Nucleus accumbens (tissue), 56 donors: ENCODE measurements around the gene ARHGAP9.
"Not testable (repeated sequence)": the region's sequence is repeated elsewhere in the genome, so short reads cannot be mapped to it uniquely, and the experiment has no call there.

Experiments used
- DNase-seq, 56 donors: peaks; one replicate each; lab custom pipeline; 2025; lab: John Stamatoyannopoulos, UW

Gene ARHGAP9

DNA sequence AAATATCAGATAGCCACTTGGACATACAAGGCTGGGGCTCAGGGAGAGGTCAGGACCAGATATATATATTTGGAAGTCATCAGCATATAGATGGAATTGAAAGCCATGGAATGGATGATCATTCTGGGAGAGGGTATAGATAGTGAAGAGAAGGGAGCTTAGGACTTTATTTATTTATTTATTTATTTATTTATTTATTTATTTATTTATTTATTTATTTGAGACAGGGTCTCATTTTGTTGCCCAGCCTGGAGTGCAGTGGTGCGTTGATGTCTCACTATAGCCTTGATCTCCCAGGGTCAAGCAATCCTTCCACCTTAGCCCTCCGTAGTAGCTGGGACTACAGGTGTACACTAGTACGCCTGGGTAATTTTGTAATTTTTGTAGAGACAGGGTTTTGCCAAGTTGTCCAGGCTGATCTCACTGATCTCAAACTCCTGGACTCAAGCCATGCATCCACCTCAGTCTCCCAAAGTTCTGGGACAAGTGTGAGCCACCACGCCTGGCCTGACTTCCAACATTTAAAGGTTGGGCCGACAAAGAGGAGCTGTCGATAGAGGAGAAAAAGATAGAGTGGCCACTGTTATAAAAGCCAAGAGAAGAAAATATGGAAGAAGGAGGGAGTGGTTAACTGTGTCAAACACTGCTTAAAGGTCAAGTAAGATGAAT is 33.2 kb downstream of the ARHGAP9 start:
- DNase-seq, result no peak

DNA sequence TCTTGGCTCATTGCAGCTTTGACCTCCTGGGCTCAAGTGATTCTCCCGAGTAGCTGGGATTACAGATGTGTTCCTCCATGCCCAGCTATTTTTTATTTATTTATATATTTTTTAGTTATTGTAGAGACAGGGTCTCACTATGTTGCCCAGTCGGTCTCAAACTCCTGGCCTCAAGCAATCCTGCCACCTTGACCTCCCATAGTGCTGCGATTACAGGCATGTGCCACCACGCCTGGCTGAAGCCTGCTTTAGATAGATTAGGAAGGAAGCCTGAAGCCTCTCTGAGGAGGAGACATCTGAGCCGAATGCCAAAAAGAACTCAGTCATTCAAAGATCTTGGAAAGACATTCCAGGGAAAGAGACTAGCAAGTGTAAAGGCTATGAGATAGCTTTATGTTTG is 34.9 kb downstream of the ARHGAP9 start:
- DNase-seq, result no peak

DNA sequence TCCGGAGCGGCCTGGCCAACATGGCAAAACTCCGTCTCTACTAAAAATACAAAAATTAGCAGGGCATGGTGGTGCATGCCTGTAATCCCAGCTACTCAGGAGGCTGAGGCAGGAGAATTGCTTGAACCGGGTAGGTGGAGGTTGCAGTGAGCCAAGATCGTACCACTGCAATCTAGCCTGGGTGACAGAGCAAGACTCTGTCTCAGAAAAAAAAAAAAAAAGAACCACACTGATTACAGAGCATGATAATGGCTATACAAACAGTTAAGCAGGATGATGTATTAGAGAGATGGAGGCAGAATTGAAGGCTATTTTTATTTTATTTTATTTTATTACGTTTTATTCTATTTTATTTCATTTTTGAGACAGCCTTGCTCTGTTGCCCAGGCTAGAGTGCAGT is 35.3 kb downstream of the ARHGAP9 start:
- not testable (repeated sequence) for DNase-seq

DNA sequence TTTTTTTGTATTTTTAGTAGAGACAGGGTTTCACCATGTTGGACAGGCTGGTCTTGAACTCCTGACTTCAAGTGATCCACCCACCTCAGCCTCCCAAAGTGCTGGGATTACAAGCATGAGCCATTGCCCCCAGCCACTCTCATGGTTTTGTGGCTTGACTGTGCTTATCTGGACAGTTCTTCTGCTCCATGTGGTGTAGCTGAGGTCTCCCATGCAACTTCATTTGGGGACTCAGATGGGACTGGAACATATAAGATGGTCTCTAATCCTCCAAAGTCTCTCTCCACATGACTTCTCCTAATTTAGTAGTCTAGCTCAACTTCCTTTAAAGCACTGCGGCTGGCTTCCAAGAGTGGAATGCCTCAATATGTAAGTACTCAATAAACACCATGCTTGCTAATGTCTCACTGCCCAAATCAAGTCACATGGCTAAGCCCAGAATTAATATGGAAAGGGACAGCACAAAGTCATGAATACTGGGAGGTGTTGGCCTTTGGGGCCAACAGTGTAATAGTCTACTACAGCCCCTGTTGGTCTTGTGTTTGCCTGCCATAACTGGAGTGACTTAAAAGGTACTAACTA is 37.7 kb downstream of the ARHGAP9 start:
- DNase-seq, result no peak

DNA sequence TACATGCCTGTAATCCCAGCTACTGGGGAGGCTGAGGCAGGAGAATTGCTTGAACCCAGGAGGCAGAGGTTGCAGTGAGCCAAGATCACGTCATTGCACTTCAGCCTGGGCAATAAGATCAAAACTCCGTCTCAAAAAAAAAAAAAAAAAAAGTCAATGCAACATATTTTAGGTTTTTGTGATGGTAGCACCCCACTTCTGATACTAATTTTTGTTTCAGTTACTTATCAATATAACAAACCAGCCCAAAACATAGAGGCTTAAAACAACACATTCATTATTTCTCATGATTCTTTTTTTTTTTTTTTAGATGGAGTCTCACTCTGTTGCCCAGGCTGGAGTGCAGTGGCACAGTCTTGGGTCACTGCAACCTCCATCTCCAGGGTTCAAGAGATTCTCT is 38.3 kb downstream of the ARHGAP9 start:
- DNase-seq, result not testable (repeated sequence)

DNA sequence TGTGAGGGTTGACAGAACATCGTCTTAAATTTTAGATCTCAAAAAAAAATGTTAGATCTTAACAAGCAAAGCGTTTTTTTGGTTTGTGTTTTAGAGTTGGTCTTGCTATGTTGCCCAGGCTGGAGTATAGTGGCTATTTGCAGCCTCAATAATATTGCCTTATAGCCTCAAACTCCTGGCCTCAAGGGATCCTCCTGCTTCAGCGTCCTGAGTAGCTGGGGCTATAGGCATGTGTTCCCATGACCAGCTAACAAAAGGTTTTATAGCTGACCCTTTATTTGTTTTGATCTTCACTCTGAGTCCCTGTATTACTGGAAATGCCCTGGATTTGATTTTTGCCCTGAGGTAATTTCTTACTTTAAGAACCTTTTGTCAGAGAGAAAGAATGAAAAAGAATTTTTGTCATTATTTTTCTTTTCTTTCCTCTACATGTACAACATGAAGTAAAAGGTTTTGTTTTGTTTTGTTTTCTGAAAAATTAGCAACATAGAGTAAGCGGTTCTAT is 39.9 kb downstream of the ARHGAP9 start:
- no peak for DNase-seq

DNA sequence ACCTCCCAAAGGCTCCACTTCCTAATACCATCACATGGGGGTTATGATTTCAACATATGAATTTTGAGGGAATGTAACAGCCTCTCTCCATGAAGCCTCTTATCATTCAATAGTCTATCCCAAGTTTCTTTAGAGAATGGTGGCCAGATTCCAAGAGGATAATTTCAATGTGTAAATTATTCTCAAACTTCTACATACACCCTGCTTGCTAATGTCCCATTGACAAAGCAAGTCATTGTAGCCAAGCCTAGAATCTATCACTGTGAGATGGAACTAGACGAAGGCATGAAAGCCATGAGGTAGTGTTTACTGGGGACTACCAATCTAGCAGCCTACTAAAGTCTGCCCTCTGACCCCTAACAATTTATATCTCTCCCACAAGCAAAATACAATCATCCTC is 41.3 kb downstream of the ARHGAP9 start:
- DNase-seq, result no peak

DNA sequence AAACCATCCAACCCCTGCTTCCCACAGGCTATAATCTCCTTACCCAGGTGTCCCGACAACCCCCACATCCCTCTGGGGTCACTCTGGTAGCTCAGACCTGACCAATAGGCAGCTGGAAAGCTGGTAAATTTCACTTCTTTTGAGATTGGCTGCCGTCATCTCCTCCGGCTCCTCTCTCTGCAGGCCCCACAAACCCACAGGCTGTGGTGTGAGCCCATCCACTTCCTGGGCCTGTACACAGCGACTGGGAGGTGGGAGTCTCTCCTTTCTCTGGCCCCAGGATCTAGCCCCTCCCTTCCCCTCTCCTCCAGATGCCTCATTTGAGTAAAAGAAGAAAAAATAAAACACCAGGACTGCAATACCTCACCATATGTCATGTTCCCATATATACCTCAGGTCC is 44.4 kb downstream of the ARHGAP9 start:
- no peak for DNase-seq

DNA sequence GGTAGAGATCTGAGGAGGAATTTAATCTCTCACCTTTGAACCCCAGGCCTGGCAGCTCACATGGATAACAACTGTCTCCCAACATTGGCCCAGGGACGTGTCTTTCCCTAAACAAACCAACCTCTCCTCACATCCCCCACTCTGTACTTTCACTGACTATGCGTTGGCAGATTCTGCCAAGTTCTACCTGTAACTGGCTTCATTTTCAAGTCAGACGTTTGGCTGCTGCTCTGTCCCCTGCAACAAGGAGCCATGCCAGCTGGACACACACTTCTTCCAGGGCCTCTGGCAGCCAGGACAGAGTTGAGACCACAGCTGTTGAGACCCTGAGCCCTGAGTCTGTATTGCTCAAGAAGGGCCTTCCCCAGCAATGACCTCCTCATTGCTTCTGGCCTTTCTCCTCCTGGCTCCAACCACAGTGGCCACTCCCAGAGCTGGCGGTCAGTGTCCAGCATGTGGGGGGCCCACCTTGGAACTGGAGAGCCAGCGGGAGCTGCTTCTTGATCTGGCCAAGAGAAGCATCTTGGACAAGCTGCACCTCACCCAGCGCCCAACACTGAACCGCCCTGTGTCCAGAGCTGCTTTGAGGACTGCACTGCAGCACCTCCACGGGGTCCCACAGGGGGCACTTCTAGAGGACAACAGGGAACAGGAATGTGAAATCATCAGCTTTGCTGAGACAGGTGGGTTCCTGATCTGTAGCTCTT is 45.0 kb downstream of the ARHGAP9 start, which contains the start of gene INHBC:
TSS of gene INHBC (plus strand) at position 268 of the 707 bp plus-strand sequence. CDS start at position 371, 103 bp downstream.
- DNase-seq, result no peak

DNA sequence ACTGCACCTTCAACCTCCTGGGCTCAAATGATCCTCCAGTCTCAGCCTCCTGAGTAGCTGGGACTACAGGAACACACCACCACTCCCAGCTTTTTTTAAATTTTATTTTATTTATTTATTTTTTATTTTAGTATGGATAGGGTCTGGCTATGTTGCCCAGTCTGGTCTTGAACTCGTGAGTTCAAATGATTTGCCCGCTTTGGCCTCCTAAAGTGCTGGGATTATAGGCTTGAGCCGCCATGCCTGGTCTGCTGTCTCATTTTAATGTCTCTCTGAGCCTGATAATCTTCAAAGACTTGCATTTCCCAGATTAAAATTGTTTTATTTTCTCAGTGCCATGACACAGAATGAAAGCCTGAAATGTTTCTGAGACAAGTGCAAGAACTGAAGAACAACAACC is 46.3 kb downstream of the ARHGAP9 start:
- DNase-seq, result no peak

DNA sequence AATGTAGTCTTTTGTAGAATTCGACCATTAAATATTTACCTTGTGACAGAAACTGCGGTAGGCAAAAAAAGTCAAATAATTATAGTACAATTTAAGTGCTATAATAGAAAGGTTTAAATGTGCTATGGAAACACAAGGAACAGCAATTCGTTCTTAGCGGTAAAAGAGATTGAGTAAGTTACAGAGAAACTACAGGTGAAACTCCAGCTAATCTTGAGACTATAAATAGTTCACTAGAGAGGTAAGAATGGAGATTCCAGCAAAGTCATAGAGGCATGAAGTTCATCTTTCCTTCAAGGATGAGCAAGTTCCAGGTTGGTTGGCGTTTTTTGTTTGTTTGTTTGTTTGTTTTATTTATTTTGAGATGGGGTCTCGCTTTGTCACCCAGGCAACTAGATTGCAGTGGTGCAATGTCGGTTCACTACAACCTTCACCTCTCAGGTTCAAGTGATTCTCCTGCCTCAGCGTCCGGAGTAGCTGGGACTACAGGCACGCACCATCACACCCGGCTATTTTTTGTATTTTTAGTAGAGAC is 47.9 kb downstream of the ARHGAP9 start:
- no peak for DNase-seq

DNA sequence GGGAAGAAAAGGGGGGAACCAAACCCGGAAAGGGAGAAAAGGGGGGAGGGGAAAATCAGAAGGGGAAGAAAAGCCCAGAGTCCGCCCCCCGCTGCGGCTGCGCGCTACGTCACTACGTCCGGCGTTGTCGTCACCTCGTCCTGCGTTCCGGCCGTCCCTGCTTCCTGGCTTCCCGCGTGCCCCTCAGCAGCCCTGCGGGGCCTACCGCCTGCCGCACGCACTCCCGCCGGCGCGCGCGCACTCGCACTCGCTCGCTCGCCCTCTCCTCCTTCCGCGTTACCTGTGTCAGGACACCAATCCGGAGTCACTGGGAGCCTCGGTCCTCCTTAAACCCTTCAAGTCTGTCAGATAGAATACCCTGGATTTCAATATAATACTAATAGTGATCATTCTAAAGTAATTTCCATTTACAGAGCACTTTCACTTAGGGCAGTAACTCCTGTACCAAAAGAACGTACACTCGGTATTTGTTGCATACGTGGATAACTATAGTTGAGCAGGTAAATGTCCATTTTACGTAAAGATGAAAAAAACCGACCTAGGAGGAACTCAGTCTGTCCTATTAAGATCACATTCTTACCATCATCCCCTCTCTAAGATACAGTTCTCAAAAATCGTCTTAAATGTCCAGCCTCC is 48.6 kb downstream of the ARHGAP9 start, which contains the start of gene R3HDM2:
TSS of gene R3HDM2 (minus strand) at position 113 of the 636 bp plus-strand sequence. CDS start 120,615 bp downstream, outside the sequence.
- peak in 55 of 56 donors; percentile 64 to 97 (median 89) for DNase-seq

DNA sequence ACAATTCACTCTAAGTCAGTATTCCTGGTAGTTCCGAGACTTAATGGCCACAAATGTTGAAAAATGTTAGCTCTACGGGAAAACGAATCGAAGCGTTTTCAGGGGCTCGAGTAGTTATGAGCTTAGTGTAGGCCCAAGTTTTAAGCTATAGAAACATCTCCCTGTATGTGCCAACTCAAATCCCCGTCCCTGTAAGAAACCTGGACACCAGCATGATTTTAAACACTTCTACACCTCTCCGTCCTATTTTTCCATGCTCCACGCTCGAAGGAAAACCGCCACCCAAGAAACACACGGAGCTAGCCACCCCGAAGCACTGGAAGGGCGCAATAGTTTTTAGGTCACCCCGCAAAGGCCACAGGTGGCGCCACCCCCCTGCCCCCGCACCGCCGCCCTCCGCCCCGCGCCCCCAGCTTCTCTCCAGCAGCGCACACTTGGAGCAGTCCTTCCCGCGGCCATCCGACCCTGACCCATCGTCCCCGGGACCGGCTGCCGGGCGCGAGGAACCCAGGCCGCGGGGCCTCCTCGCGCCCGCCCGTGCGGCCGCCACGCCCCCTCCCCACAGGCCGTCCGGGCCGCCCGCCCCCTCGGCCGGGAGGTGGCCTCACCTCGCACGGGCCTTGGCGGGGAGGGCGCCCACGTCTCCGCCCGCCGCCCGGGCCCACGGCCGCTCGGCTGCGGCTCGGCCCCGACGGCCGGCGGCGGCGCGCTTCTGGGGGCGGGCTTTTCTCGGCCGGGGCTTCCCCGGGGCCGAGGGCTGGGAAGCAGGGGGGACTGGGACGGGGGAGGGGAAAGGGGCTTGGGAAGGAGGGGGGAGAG is 49.3 kb downstream of the ARHGAP9 start:
- peak in 36 of 56 donors; percentile 11 to 77 (median 36) for DNase-seq

DNA sequence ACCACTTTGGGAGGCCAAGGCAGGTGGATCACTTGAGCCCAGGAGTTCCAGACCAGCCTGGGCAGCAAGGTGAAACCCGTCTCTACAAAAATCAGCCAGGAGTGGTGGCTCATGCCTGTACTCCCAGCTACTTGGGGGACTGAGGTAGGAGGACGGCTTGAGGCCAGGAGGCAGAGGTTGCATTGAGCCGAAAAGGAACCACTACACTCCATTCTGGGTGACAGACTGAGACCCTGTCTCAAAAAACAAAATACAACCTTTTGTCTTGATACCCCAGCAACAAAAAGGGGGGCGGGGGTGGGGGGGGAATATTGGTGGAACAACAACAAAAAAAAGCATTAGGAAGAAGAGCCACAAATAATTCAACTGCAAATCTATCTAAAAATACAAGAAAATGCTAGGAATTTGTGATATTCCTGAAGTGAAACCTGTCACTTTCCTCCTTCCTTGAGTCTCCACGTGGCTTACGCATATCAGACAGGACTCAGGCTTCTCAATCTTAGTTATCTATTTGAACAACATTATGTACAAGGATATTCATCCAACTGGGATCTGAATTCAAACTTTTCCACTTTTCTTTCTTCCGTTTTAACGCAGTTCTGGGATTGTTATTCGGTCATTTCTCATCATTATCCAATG is 50.1 kb downstream of the ARHGAP9 start:
- no peak for DNase-seq

DNA sequence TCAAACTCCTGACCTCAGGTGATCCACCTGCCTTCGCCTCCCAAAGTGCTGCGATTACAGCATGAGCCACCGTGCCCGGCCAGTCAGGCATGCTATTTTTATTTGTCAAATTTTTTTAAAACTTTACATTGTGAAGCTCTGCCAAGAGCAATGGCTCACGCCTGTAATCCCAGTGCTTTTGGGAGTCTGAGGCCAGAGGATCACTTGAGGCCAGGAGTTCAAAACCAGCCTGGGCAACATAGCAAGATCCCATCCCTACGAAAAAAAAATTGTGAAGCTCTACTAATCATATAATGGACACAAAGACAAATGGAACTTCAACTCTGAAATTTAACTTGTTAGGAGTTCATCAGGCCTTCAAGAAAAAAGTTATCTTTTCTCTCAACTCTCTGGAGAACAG is 50.7 kb downstream of the ARHGAP9 start:
- no peak for DNase-seq

DNA sequence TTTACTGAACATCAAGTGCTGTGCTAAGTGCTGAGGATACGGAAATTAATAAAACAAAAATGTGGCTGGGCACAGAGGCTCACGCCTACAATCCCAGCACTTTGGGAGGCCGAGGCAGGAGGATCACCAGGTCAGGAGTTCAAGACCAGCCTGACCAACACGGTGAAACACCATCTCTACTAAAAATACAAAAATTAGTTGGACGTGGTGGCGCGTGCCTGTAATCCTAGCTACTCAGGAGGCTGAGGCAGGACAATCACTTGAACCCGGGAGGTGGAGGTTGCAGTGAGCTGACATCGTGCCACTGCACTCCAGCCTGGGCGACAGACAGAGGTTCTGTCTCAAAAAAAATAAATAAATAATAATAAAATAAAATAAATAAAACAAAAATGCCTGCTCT is 52.7 kb downstream of the ARHGAP9 start:
- not testable (repeated sequence) for DNase-seq
